ENCODE measurements around the gene PLAC1.

The PLAC1 gene

GRCh38 chrX:134683351-134684005 is 25.2 kb upstream of the PLAC1 start:
- no peak for TF ChIP-seq CTCF (IDR thresholded peaks at IDR 0.05; ENCODE audit: control insufficient read depth, extremely low read depth, insufficient read depth)
- H3K4me3 ChIP-seq (ENCODE audit: low read depth, low read length): no peak overlapping the region
- no peak for DNase-seq (ENCODE audit: low read depth)

GRCh38 chrX:134682081-134682480 is 23.8 kb upstream of the PLAC1 start:
- no peak for TF ChIP-seq CTCF (IDR thresholded peaks at IDR 0.05; ENCODE audit: control insufficient read depth, extremely low read depth, insufficient read depth)
- no peak overlapping the region for H3K4me3 ChIP-seq (ENCODE audit: low read depth, low read length)
- no peak for DNase-seq (ENCODE audit: low read depth)

- no peak overlapping the region for H3K4me3 ChIP-seq (ENCODE audit: low read depth, low read length)
- no peak for DNase-seq (ENCODE audit: low read depth)
- TF ChIP-seq CTCF (IDR thresholded peaks at IDR 0.05; ENCODE audit: control insufficient read depth, extremely low read depth, insufficient read depth): no peak
Observed at GRCh38 chrX:134679644-134680043, 21.4 kb upstream of the PLAC1 start.

GRCh38 chrX:134679221-134679620 is 20.9 kb upstream of the PLAC1 start:
- H3K4me3 ChIP-seq (ENCODE audit: low read depth, low read length): no peak overlapping the region
- DNase-seq (ENCODE audit: low read depth): no peak
- TF ChIP-seq CTCF (IDR thresholded peaks at IDR 0.05; ENCODE audit: control insufficient read depth, extremely low read depth, insufficient read depth): no peak

- no peak for DNase-seq (ENCODE audit: low read depth)
- TF ChIP-seq CTCF (IDR thresholded peaks at IDR 0.05; ENCODE audit: control insufficient read depth, extremely low read depth, insufficient read depth): no peak
- H3K4me3 ChIP-seq (ENCODE audit: low read depth, low read length): no peak overlapping the region
Observed at GRCh38 chrX:134677332-134677731, 19.1 kb upstream of the PLAC1 start.

GRCh38 chrX:134676436-134676835 is 18.2 kb upstream of the PLAC1 start:
- no peak for DNase-seq (ENCODE audit: low read depth)
- no peak overlapping the region for H3K4me3 ChIP-seq (ENCODE audit: low read depth, low read length)
- no peak for TF ChIP-seq CTCF (IDR thresholded peaks at IDR 0.05; ENCODE audit: control insufficient read depth, extremely low read depth, insufficient read depth)

- no peak for DNase-seq (ENCODE audit: low read depth)
- H3K4me3 ChIP-seq (ENCODE audit: low read depth, low read length): no peak overlapping the region
- TF ChIP-seq CTCF (IDR thresholded peaks at IDR 0.05; ENCODE audit: control insufficient read depth, extremely low read depth, insufficient read depth): no peak
Observed at GRCh38 chrX:134673123-134673522, 14.9 kb upstream of the PLAC1 start.

Data from LNCaP clone FGC (cell line).